HG03135 (cell line): ENCODE measurements around the gene GIPC1.

Experiments used
- ATAC-seq: cut with Tn5 transposase; IDR thresholded peaks from one replicate; pipeline ENCODE4 v1.9.1; 2021; ENCODE audit warnings: mild to moderate bottlenecking, moderate library complexity; ENCODE audit not compliant: unreplicated experiment

GIPC1 gene

GRCh38 chr19:14495672-14496028 lies 277 bp downstream of the GIPC1 start:
- ATAC-seq, result no peak

- no peak for ATAC-seq
Measured at GRCh38 chr19:14494910-14495671, 836 bp downstream of the GIPC1 start.

- no peak for ATAC-seq
Measured at GRCh38 chr19:14494411-14494810, 1.5 kb downstream of the GIPC1 start.

- no peak for ATAC-seq
Measured at GRCh38 chr19:14492756-14493337, 3.1 kb downstream of the GIPC1 start.

GRCh38 chr19:14487370-14488125 lies 8.4 kb downstream of the GIPC1 start:
- ATAC-seq, result no peak

GRCh38 chr19:14482172-14482941 lies 13.6 kb downstream of the GIPC1 start:
- ATAC-seq, result no peak

- ATAC-seq, result no peak
Measured at GRCh38 chr19:14480700-14481079, 15.2 kb downstream of the GIPC1 start.

- no peak for ATAC-seq
Measured at GRCh38 chr19:14479975-14480699, 15.8 kb downstream of the GIPC1 start.

- ATAC-seq, result no peak
Measured at GRCh38 chr19:14479309-14479974, 16.5 kb downstream of the GIPC1 start.

GRCh38 chr19:14478113-14478545 lies 17.8 kb downstream of the GIPC1 start:
- no peak for ATAC-seq

- ATAC-seq, result no peak
Measured at GRCh38 chr19:14477418-14478112, 18.4 kb downstream of the GIPC1 start.

GRCh38 chr19:14476673-14477401 lies 19.1 kb downstream of the GIPC1 start:
- ATAC-seq, result no peak

- ATAC-seq, result no peak
Measured at GRCh38 chr19:14476327-14476672, 19.6 kb downstream of the GIPC1 start.

GRCh38 chr19:14475251-14476073 lies 20.5 kb downstream of the GIPC1 start, which contains the start of gene PTGER1:
Gene PTGER1 (minus strand): TSS chr19:14475354. CDS start chr19:14474320, 1,034 bp downstream.
- ATAC-seq, result no peak

GRCh38 chr19:14474827-14475226 lies 21.1 kb downstream of the GIPC1 start:
- ATAC-seq, result no peak

- ATAC-seq, result no peak
Measured at GRCh38 chr19:14473978-14474578, 21.8 kb downstream of the GIPC1 start.
